Measurements from ENCODE around the gene MED17.

DNA sequence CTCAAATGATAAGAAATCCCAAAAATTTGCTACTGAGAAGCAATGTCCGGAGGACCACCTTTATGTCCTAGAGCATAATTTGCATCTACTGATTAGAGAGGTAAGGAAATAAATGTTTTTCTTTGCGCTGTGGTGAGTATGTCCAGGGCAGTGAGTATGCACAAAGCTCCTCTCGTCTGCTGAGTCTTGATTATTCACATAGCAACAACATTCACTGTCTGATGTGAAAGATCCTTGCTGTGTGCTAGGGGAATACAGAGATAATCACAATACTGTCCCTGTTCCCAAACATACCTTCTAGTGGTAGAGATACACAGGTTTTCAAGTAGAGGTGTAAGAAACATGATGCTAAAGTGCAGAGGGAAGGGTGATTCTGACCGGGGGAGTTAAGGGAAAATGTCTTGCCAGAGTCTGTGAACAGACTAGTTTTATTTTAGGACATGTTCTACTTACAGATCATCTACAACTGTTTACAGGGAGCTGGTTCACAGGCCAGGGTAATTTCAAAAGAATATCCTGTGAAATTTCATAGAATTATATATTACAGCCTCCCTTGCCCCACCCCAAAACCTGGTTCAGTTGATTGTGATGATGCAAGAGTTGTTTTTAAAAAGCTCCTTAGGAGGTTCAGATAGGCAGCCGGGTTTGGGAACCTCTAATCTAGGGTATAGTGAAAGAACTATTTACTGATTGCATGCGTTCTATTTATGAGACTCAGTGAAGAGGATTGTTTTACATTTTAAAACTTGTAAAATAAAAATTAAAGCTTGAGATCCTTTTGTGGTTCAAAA, 12.6 kb downstream of the MED17 start:
- TF ChIP-seq CTCF (IDR thresholded peaks at IDR 0.05; ENCODE audit: poor library complexity, severe bottlenecking) (no peak), MXI1 (conservative IDR thresholded peaks at IDR 0.05; ENCODE audit: poor library complexity, severe bottlenecking) (no peak), POLR2AphosphoS5 (IDR thresholded peaks at IDR 0.05) (no peak), TAF1 (IDR thresholded peaks at IDR 0.05; ENCODE audit: low read depth) (no peak), EZH2 (IDR thresholded peaks at IDR 0.05; ENCODE audit: borderline replicate concordance, insufficient read depth, low read length, poor library complexity, severe bottlenecking) (no peak), RAD21 (conservative IDR thresholded peaks at IDR 0.05) (no peak), SMC3 (conservative IDR thresholded peaks at IDR 0.05; ENCODE audit: poor library complexity) (no peak)
- TF ChIP-seq, protein P1, sequence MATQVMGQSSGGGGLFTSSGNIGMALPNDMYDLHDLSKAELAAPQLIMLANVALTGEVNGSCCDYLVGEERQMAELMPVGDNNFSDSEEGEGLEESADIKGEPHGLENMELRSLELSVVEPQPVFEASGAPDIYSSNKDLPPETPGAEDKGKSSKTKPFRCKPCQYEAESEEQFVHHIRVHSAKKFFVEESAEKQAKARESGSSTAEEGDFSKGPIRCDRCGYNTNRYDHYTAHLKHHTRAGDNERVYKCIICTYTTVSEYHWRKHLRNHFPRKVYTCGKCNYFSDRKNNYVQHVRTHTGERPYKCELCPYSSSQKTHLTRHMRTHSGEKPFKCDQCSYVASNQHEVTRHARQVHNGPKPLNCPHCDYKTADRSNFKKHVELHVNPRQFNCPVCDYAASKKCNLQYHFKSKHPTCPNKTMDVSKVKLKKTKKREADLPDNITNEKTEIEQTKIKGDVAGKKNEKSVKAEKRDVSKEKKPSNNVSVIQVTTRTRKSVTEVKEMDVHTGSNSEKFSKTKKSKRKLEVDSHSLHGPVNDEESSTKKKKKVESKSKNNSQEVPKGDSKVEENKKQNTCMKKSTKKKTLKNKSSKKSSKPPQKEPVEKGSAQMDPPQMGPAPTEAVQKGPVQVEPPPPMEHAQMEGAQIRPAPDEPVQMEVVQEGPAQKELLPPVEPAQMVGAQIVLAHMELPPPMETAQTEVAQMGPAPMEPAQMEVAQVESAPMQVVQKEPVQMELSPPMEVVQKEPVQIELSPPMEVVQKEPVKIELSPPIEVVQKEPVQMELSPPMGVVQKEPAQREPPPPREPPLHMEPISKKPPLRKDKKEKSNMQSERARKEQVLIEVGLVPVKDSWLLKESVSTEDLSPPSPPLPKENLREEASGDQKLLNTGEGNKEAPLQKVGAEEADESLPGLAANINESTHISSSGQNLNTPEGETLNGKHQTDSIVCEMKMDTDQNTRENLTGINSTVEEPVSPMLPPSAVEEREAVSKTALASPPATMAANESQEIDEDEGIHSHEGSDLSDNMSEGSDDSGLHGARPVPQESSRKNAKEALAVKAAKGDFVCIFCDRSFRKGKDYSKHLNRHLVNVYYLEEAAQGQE (IDR thresholded peaks at IDR 0.05; ENCODE audit: borderline replicate concordance): no peak
